HG03354 (cell line): ENCODE results near the gene ZMYM4.
"Not testable (repeated sequence)": the region's sequence is repeated elsewhere in the genome, so short reads cannot be mapped to it uniquely, and the experiment has no call there.

ENCODE experiments used
- ATAC-seq: cut with Tn5 transposase; IDR thresholded peaks from one replicate; pipeline ENCODE4 v1.9.1; 2021; ENCODE audit warnings: mild to moderate bottlenecking; ENCODE audit not compliant: unreplicated experiment, poor library complexity, severe bottlenecking

Gene ZMYM4

GRCh38 chr1:35444519-35444774 lies 175.9 kb downstream of the ZMYM4 start:
- no peak for ATAC-seq

GRCh38 chr1:35447278-35447677 lies 178.8 kb downstream of the ZMYM4 start:
- no peak for ATAC-seq

- no peak for ATAC-seq
These were observed 179.9 kb downstream of the ZMYM4 start for GRCh38 chr1:35448344-35448801.

GRCh38 chr1:35449334-35450008 lies 181.0 kb downstream of the ZMYM4 start:
- ATAC-seq, result no peak

GRCh38 chr1:35451125-35451528 lies 182.6 kb downstream of the ZMYM4 start:
- ATAC-seq, result no peak

- ATAC-seq, result no peak
These were observed 183.7 kb downstream of the ZMYM4 start for GRCh38 chr1:35452106-35452774.

- ATAC-seq, result no peak
These were observed 184.5 kb downstream of the ZMYM4 start for GRCh38 chr1:35453031-35453430.

- no peak for ATAC-seq
These were observed 185.7 kb downstream of the ZMYM4 start for GRCh38 chr1:35454176-35454575.

- no peak for ATAC-seq
These were observed 186.1 kb downstream of the ZMYM4 start for GRCh38 chr1:35454616-35455015.

- no peak for ATAC-seq
These were observed 192.3 kb downstream of the ZMYM4 start for GRCh38 chr1:35460796-35461195.

GRCh38 chr1:35461966-35462651 lies 193.6 kb downstream of the ZMYM4 start:
- ATAC-seq, result no peak

- ATAC-seq, result no peak
These were observed 194.7 kb downstream of the ZMYM4 start for GRCh38 chr1:35463232-35463631.

- not testable (repeated sequence) for ATAC-seq
These were observed 195.2 kb downstream of the ZMYM4 start for GRCh38 chr1:35463749-35464148.

- no peak for ATAC-seq
These were observed 197.6 kb downstream of the ZMYM4 start for GRCh38 chr1:35466120-35466519.

- ATAC-seq, result no peak
These were observed 202.6 kb downstream of the ZMYM4 start for GRCh38 chr1:35470977-35471613.
